IMR-90 (cell line): Measurements from ENCODE around the gene MERTK. TPM values are rescaled to one million over a fixed set of nuclear protein-coding genes. Genes with fewer than 3 reads are reported as not detected.

Experiments
- BHLHE40 ChIP-seq: fragments of 150-350 bp; IDR thresholded peaks from 2 replicates; pipeline ENCODE4 v1.6.1; 2016; ENCODE audit warnings: mild to moderate bottlenecking, low read depth, low read length
- CEBPB ChIP-seq: IDR thresholded peaks from 2 replicates; pipeline ENCODE4 v1.6.1; 2012; ENCODE audit warnings: low read depth, low read length, improper control_type of control experiment
- polyA plus RNA-seq, 3 experiments: library from polyadenylated mRNA; depleted of rRNA; stranded (reverse); fragments of >200 nt; gene quantifications; 2 replicates each; pipeline ENCODE4 v1.2.3, GENCODE V29; 2012; ENCODE audit warnings: low replicate concordance in 1 of 3
- total RNA-seq: library from RNA; depleted of rRNA; stranded (reverse); fragments of >200 nt; gene quantifications from 2 replicates; pipeline ENCODE4 v1.2.3, GENCODE V29; 2012
- TF ChIP-seq, protein P1 (sequence below): conservative IDR thresholded peaks from 2 replicates; pipeline ENCODE4 v1.5.1; 2012; ENCODE audit warnings: mild to moderate bottlenecking, low read depth, low read length, improper control_type of control experiment

MERTK gene
- total and polyA plus RNA-seq, 2 of the 4 experiments (the other 2 are of a cell fraction), result 0.36 to 0.62 TPM

DNA sequence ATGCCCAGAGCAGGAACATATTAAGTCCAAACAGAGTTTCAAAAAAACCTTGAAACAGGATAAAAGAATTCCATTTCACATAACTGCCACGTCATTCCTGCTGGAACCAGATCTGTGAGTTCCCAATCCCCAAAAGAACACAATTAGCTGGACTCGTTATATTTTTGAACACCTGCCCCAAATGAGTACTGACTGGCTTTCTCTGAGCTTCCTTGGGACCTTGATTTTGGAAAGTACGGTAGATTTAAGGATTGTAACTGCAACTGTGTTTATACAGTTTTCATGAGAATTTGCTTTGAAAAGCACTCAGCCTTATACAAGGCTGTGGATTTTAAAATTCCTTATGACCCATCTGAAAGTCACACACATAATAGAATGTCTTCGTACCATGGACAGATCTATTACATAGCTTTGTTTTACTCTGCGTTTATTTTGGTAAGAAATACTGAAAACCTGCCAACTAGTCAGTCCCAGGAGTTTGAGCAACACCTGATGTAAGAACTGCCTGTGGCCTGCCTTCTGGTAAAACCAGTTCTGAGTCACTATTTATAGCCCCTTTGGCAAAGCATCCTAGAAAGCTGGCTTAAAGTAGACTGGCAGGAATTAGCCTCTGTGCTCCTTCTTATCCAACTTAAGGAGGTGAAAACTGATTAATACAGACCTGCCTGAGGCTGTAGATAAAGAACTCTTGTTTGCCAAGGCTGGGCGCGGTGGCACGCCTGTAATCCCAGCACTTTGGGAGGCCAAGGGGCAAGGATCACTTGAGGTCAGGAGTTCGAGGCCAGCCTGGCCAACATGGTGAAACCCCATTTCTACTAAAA lies 48.1 kb downstream of the MERTK start (continued):
- TF ChIP-seq CEBPB (peak; percentile 96), BHLHE40 (peak; percentile 39; the same call in 1 of the 2 replicates)
- TF ChIP-seq, protein P1, sequence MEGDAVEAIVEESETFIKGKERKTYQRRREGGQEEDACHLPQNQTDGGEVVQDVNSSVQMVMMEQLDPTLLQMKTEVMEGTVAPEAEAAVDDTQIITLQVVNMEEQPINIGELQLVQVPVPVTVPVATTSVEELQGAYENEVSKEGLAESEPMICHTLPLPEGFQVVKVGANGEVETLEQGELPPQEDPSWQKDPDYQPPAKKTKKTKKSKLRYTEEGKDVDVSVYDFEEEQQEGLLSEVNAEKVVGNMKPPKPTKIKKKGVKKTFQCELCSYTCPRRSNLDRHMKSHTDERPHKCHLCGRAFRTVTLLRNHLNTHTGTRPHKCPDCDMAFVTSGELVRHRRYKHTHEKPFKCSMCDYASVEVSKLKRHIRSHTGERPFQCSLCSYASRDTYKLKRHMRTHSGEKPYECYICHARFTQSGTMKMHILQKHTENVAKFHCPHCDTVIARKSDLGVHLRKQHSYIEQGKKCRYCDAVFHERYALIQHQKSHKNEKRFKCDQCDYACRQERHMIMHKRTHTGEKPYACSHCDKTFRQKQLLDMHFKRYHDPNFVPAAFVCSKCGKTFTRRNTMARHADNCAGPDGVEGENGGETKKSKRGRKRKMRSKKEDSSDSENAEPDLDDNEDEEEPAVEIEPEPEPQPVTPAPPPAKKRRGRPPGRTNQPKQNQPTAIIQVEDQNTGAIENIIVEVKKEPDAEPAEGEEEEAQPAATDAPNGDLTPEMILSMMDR, result no peak
